Measurements from ENCODE around the gene GOLT1B. TPM values are rescaled to one million over a fixed set of nuclear protein-coding genes. Genes with fewer than 3 reads are reported as not detected.

Gene GOLT1B
- total RNA-seq, 1 experiment from 2014 or later = 58.6 TPM

GRCh38 chr12:21528953-21529352 is 27.4 kb downstream of the GOLT1B start:
- no peaks in the 10 kb centered on the region for H3K27me3 Mint-ChIP-seq (ENCODE audit: insufficient read depth, unreplicated experiment)
- H3K4me3 Mint-ChIP-seq (ENCODE audit: unreplicated experiment) = peak overlapping the region; percentile 82
- peaks cover 38% of the 10 kb centered on the region for H3K36me3 Mint-ChIP-seq (ENCODE audit: insufficient read depth, unreplicated experiment)
- peaks cover 16% of the 10 kb centered on the region for H3K9me3 Mint-ChIP-seq (ENCODE audit: unreplicated experiment)
- H3K27ac Mint-ChIP-seq (ENCODE audit: low read depth, unreplicated experiment) = no peak overlapping the region
- ChIA-PET CTCF (interaction anchor here (0.7 kb wide), 1 partner anchor 90 kb away, joined by 3 read pairs; no protein-coding TSS in a partner anchor), POLR2A (interaction anchor here (0.7 to 3.6 kb wide), 6 partner anchors 9 to 182 kb away, joined by 3 to 30 read pairs (median 7); partner anchors contain the start of genes GOLT1B, LDHB and RECQL)
- intact Hi-C loops (cut with micrococcal nuclease) = loop anchor here (5.0 kb wide), 1 partner anchor 128 kb away; the partner anchor contains the start of gene LDHB
- DNase-seq (ENCODE audit: unreplicated experiment) = no peak
- peaks cover 26% of the 10 kb centered on the region for H3K4me1 Mint-ChIP-seq (ENCODE audit: insufficient read depth, unreplicated experiment)
- TF ChIP-seq CTCF (IDR thresholded peaks at IDR 0.05; ENCODE audit: unreplicated experiment) = no peak
- BruUV-seq (replicated peaks) = no TSS peak

- POLR2A ChIA-PET = interaction anchor here (0.7 to 3.6 kb wide), 5 partner anchors 9 to 183 kb away, joined by 3 to 22 read pairs (median 5); no protein-coding TSS in a partner anchor
- Mint-ChIP-seq H3K27me3 (ENCODE audit: insufficient read depth, unreplicated experiment) (no peaks in the 10 kb centered on the region), H3K27ac (ENCODE audit: low read depth, unreplicated experiment) (no peak overlapping the region), H3K36me3 (ENCODE audit: insufficient read depth, unreplicated experiment) (peaks cover 40% of the 10 kb centered on the region), H3K4me1 (ENCODE audit: insufficient read depth, unreplicated experiment) (peaks cover 26% of the 10 kb centered on the region), H3K4me3 (ENCODE audit: unreplicated experiment) (no peak overlapping the region), H3K9me3 (ENCODE audit: unreplicated experiment) (peaks cover 11% of the 10 kb centered on the region)
- intact Hi-C loops (cut with micrococcal nuclease) = loop anchor here (5.0 kb wide), 1 partner anchor 128 kb away; the partner anchor contains the start of gene LDHB
- no peak for TF ChIP-seq CTCF (IDR thresholded peaks at IDR 0.05; ENCODE audit: unreplicated experiment)
- DNase-seq (ENCODE audit: unreplicated experiment) = no peak
- BruUV-seq (replicated peaks) = no TSS peak
- CTCF ChIA-PET = no interaction called here
Measured at GRCh38 chr12:21529456-21529855, 27.9 kb downstream of the GOLT1B start.

GRCh38 chr12:21538061-21538653 is 36.6 kb downstream of the GOLT1B start:
- H3K9me3 Mint-ChIP-seq (ENCODE audit: unreplicated experiment) = no peaks in the 10 kb centered on the region
- no peak overlapping the region for H3K4me3 Mint-ChIP-seq (ENCODE audit: unreplicated experiment)
- TF ChIP-seq CTCF (IDR thresholded peaks at IDR 0.05; ENCODE audit: unreplicated experiment) = no peak
- H3K27me3 Mint-ChIP-seq (ENCODE audit: insufficient read depth, unreplicated experiment) = no peaks in the 10 kb centered on the region
- H3K27ac Mint-ChIP-seq (ENCODE audit: low read depth, unreplicated experiment) = no peak overlapping the region
- CTCF ChIA-PET = no interaction called here
- H3K36me3 Mint-ChIP-seq (ENCODE audit: insufficient read depth, unreplicated experiment) = peaks cover 10% of the 10 kb centered on the region
- peaks cover 19% of the 10 kb centered on the region for H3K4me1 Mint-ChIP-seq (ENCODE audit: insufficient read depth, unreplicated experiment)
- peak; percentile 50 for DNase-seq (ENCODE audit: unreplicated experiment)
- BruUV-seq (replicated peaks) = no TSS peak
- POLR2A ChIA-PET = interaction anchor here (0.9 to 4.1 kb wide), 8 partner anchors 11 to 153 kb away, joined by 3 to 29 read pairs (median 4); partner anchors contain the start of genes GOLT1B, RECQL and SPX
- intact Hi-C loops (cut with micrococcal nuclease) = no loop called here

- Mint-ChIP-seq H3K27me3 (ENCODE audit: insufficient read depth, unreplicated experiment) (no peaks in the 10 kb centered on the region), H3K27ac (ENCODE audit: low read depth, unreplicated experiment) (peak overlapping the region; percentile 57), H3K4me3 (ENCODE audit: unreplicated experiment) (no peak overlapping the region), H3K9me3 (ENCODE audit: unreplicated experiment) (no peaks in the 10 kb centered on the region), H3K4me1 (ENCODE audit: insufficient read depth, unreplicated experiment) (peaks cover 19% of the 10 kb centered on the region), H3K36me3 (ENCODE audit: insufficient read depth, unreplicated experiment) (peaks cover 2% of the 10 kb centered on the region)
- POLR2A ChIA-PET = interaction anchor here (0.6 to 4.1 kb wide), 6 partner anchors 10 to 39 kb away, joined by 3 to 29 read pairs (median 6); partner anchors contain the start of genes GOLT1B, RECQL and SPX
- BruUV-seq (replicated peaks) = no TSS peak
- TF ChIP-seq CTCF (IDR thresholded peaks at IDR 0.05; ENCODE audit: unreplicated experiment) = no peak
- peak; percentile 24 for DNase-seq (ENCODE audit: unreplicated experiment)
- intact Hi-C loops (cut with micrococcal nuclease) = no loop called here
- CTCF ChIA-PET = interaction anchor here (0.8 kb wide), 1 partner anchor 17 kb away, joined by 3 read pairs; no protein-coding TSS in a partner anchor
Measured at GRCh38 chr12:21539797-21540196, 38.2 kb downstream of the GOLT1B start.
